HEK293 (cell line): ENCODE results near the gene IL22RA1.

Experiments
- CTCF ChIA-PET: fragments of 350-600 bp; formaldehyde crosslinking; extraction: SDS; loops from one replicate; lab custom pipeline; 2021; ENCODE audit warnings: antibody characterized with exemption; lab: Yijun Ruan, JAX
- POLR2A ChIA-PET: fragments of 300-600 bp; formaldehyde crosslinking; extraction: SDS; loops from one replicate; lab custom pipeline; 2020; ENCODE audit warnings: antibody characterized with exemption, inconsistent platforms; lab: Yijun Ruan, JAX
- H3K27ac ChIP-seq: fragments of 200-500 bp; sonication (Bioruptor generic); 2 replicates; pipeline ENCODE4 v1.5.1; 2014; ENCODE audit warnings: low read depth, low read length, control low read depth, inconsistent platforms; ENCODE audit errors: extremely low read depth
- H3K36me3 ChIP-seq, 2 experiments: fragments of 200-500 bp in 1 of 2; sonication (Bioruptor generic) in 1 of 2; 1 replicate in 1 of 2; 2 replicates in 1 of 2; pipeline ENCODE4 v1.5.1; 2014 to 2017; ENCODE audit warnings: inconsistent platforms in 2 of 2, low read length in 2 of 2; ENCODE audit not compliant: control insufficient read depth in 2 of 2, insufficient read depth in 1 of 2
- H3K4me1 ChIP-seq: fragments of 200-500 bp; sonication (Bioruptor generic); 2 replicates; pipeline ENCODE4 v1.5.1; 2014; ENCODE audit warnings: mild to moderate bottlenecking, low read length, inconsistent platforms; ENCODE audit not compliant: control insufficient read depth, insufficient read depth
- H3K4me3 ChIP-seq: 2 replicates; pipeline ENCODE4 v1.5.1; 2011; ENCODE audit warnings: low read depth, mild to moderate bottlenecking, control low read depth, low read length, moderate library complexity
- H3K9me3 ChIP-seq: fragments of 200-500 bp; sonication (Bioruptor generic); 2 replicates; pipeline ENCODE4 v1.5.1; 2014; ENCODE audit warnings: low read depth, low read length, inconsistent platforms; ENCODE audit not compliant: control insufficient read depth, insufficient read depth
- EGR2 ChIP-seq: fragments of 450-650 bp; formaldehyde crosslinking; IDR thresholded peaks from 2 replicates; pipeline ENCODE4 v1.5.1; 2016; ENCODE audit warnings: low read depth, missing biosample characterization, missing genetic modification characterization
- GLI4 ChIP-seq: fragments of 450-650 bp; formaldehyde crosslinking; IDR thresholded peaks from 2 replicates; pipeline ENCODE4 v1.5.1; 2016; ENCODE audit warnings: missing biosample characterization, missing genetic modification characterization
- MZF1 ChIP-seq: fragments of 450-650 bp; formaldehyde crosslinking; IDR thresholded peaks from 2 replicates; pipeline ENCODE4 v1.5.1; 2017; ENCODE audit warnings: missing biosample characterization, missing genetic modification characterization, borderline replicate concordance
- SCRT1 ChIP-seq: fragments of 450-650 bp; formaldehyde crosslinking; IDR thresholded peaks from 2 replicates; pipeline ENCODE4 v1.5.1; 2016; ENCODE audit warnings: missing biosample characterization, missing genetic modification characterization, borderline replicate concordance
- ZBTB20 ChIP-seq: fragments of 450-650 bp; formaldehyde crosslinking; IDR thresholded peaks from 2 replicates; pipeline ENCODE4 v1.5.1; 2016; ENCODE audit warnings: missing biosample characterization, missing genetic modification characterization
- ZBTB8A ChIP-seq: fragments of 450-650 bp; formaldehyde crosslinking; IDR thresholded peaks from 2 replicates; pipeline ENCODE4 v1.5.1; 2016; ENCODE audit warnings: missing biosample characterization, missing genetic modification characterization
- ZFP69B ChIP-seq: fragments of 450-650 bp; formaldehyde crosslinking; IDR thresholded peaks from 2 replicates; pipeline ENCODE4 v1.5.1; 2016; ENCODE audit warnings: missing biosample characterization, missing genetic modification characterization
- ZNF16 ChIP-seq: fragments of 450-650 bp; formaldehyde crosslinking; IDR thresholded peaks from 2 replicates; pipeline ENCODE4 v1.5.1; 2016; ENCODE audit warnings: low read depth, missing biosample characterization, missing genetic modification characterization
- ZNF248 ChIP-seq: fragments of 450-650 bp; formaldehyde crosslinking; IDR thresholded peaks from 2 replicates; pipeline ENCODE4 v1.5.1; 2017; ENCODE audit warnings: missing biosample characterization, missing genetic modification characterization
- ZNF366 ChIP-seq: fragments of 450-650 bp; formaldehyde crosslinking; conservative IDR thresholded peaks from 2 replicates; pipeline ENCODE4 v1.5.1; 2016; ENCODE audit warnings: missing biosample characterization, missing genetic modification characterization
- ZNF404 ChIP-seq: fragments of 450-650 bp; formaldehyde crosslinking; IDR thresholded peaks from 2 replicates; pipeline ENCODE4 v1.5.1; 2017; ENCODE audit warnings: missing biosample characterization, missing genetic modification characterization
- ZNF426 ChIP-seq: fragments of 450-650 bp; formaldehyde crosslinking; IDR thresholded peaks from 2 replicates; pipeline ENCODE4 v1.5.1; 2017; ENCODE audit warnings: missing biosample characterization, missing genetic modification characterization, mild to moderate bottlenecking, inconsistent platforms, moderate library complexity
- ZNF514 ChIP-seq: fragments of 450-650 bp; formaldehyde crosslinking; IDR thresholded peaks from 2 replicates; pipeline ENCODE4 v1.5.1; 2016; ENCODE audit warnings: missing biosample characterization, missing genetic modification characterization
- ZNF548 ChIP-seq: fragments of 450-650 bp; formaldehyde crosslinking; IDR thresholded peaks from 2 replicates; pipeline ENCODE4 v1.5.1; 2016; ENCODE audit warnings: missing biosample characterization, missing genetic modification characterization
- ZNF558 ChIP-seq: fragments of 450-650 bp; formaldehyde crosslinking; IDR thresholded peaks from 2 replicates; pipeline ENCODE4 v1.5.1; 2016; ENCODE audit warnings: missing biosample characterization, missing genetic modification characterization
- ZNF571 ChIP-seq: fragments of 450-650 bp; formaldehyde crosslinking; IDR thresholded peaks from 2 replicates; pipeline ENCODE4 v1.5.0; 2017; ENCODE audit warnings: missing biosample characterization, missing genetic modification characterization
- ZNF626 ChIP-seq: fragments of 450-650 bp; sonication (Bioruptor Pico); formaldehyde crosslinking; IDR thresholded peaks from 2 replicates; pipeline ENCODE4 v1.5.1; 2018; ENCODE audit warnings: missing biosample characterization, missing genetic modification characterization, inconsistent platforms
- ZSCAN30 ChIP-seq: fragments of 450-650 bp; IDR thresholded peaks from 2 replicates; pipeline ENCODE4 v1.5.1; 2018; ENCODE audit warnings: missing biosample characterization, mild to moderate bottlenecking, missing genetic modification characterization, moderate library complexity
- TF ChIP-seq, protein P1 (sequence below): fragments of 450-650 bp; formaldehyde crosslinking; IDR thresholded peaks from 2 replicates; pipeline ENCODE4 v1.5.1; 2016; ENCODE audit warnings: missing biosample characterization, missing genetic modification characterization
- TF ChIP-seq, protein P2 (sequence below): fragments of 450-650 bp; IDR thresholded peaks from 2 replicates; pipeline ENCODE4 v1.5.1; 2018; ENCODE audit warnings: missing biosample characterization, mild to moderate bottlenecking, missing genetic modification characterization
- TF ChIP-seq, protein P3 (sequence below): fragments of 450-650 bp; formaldehyde crosslinking; IDR thresholded peaks from 2 replicates; pipeline ENCODE4 v1.5.1; 2016; ENCODE audit warnings: missing biosample characterization, missing genetic modification characterization, borderline replicate concordance

Gene IL22RA1

DNA sequence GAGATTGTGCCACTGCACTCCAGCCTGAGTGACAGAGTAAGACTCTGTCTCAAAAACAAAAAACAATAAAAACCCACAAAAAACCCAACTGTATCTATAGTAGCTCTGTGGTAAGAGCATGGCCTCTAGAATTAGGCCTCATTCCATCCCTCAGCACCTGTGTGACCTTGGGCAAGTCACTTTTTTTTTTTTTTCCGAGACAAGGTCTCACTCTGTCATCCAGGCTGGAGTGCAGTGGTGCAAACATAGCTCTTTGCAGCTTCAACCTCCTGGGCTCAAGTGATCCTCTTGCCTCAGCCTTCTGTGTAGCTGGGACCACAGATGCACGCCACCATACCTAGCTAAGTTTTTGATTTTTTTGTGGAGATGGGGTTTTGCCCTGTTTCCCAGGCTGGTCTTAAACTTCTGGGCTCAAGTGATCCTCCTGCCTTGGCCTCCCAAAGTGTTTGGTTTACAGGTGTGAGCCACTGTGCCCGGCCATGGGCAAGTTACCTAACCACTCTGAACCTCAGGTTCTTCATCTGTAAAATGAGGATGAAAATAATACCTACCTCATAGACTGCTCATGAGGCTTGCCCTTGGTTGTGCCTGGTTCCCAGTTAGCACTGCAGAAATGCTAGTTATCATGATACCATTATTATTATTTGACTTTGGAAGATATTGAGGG is 15.7 kb downstream of the IL22RA1 start:
- no peak for TF ChIP-seq ZNF626
- no peak for TF ChIP-seq GLI4 (tag by site-specific recombination)
- TF ChIP-seq, protein P1, sequence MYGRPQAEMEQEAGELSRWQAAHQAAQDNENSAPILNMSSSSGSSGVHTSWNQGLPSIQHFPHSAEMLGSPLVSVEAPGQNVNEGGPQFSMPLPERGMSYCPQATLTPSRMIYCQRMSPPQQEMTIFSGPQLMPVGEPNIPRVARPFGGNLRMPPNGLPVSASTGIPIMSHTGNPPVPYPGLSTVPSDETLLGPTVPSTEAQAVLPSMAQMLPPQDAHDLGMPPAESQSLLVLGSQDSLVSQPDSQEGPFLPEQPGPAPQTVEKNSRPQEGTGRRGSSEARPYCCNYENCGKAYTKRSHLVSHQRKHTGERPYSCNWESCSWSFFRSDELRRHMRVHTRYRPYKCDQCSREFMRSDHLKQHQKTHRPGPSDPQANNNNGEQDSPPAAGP (tag by site-specific recombination), result no peak
- TF ChIP-seq ZNF514 (tag by site-specific recombination), result no peak
- TF ChIP-seq SCRT1 (tag by site-specific recombination), result no peak
- TF ChIP-seq ZFP69B, result no peak
- no peak for TF ChIP-seq ZNF248 (tag by site-specific recombination)
- TF ChIP-seq ZNF548 (tag by site-specific recombination), result no peak
- TF ChIP-seq ZNF16 (tag by site-specific recombination), result no peak
- no peak for TF ChIP-seq ZNF366
- TF ChIP-seq, protein P2, sequence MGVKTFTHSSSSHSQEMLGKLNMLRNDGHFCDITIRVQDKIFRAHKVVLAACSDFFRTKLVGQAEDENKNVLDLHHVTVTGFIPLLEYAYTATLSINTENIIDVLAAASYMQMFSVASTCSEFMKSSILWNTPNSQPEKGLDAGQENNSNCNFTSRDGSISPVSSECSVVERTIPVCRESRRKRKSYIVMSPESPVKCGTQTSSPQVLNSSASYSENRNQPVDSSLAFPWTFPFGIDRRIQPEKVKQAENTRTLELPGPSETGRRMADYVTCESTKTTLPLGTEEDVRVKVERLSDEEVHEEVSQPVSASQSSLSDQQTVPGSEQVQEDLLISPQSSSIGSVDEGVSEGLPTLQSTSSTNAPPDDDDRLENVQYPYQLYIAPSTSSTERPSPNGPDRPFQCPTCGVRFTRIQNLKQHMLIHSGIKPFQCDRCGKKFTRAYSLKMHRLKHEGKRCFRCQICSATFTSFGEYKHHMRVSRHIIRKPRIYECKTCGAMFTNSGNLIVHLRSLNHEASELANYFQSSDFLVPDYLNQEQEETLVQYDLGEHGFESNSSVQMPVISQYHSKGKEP, result no peak
- TF ChIP-seq, protein P3, sequence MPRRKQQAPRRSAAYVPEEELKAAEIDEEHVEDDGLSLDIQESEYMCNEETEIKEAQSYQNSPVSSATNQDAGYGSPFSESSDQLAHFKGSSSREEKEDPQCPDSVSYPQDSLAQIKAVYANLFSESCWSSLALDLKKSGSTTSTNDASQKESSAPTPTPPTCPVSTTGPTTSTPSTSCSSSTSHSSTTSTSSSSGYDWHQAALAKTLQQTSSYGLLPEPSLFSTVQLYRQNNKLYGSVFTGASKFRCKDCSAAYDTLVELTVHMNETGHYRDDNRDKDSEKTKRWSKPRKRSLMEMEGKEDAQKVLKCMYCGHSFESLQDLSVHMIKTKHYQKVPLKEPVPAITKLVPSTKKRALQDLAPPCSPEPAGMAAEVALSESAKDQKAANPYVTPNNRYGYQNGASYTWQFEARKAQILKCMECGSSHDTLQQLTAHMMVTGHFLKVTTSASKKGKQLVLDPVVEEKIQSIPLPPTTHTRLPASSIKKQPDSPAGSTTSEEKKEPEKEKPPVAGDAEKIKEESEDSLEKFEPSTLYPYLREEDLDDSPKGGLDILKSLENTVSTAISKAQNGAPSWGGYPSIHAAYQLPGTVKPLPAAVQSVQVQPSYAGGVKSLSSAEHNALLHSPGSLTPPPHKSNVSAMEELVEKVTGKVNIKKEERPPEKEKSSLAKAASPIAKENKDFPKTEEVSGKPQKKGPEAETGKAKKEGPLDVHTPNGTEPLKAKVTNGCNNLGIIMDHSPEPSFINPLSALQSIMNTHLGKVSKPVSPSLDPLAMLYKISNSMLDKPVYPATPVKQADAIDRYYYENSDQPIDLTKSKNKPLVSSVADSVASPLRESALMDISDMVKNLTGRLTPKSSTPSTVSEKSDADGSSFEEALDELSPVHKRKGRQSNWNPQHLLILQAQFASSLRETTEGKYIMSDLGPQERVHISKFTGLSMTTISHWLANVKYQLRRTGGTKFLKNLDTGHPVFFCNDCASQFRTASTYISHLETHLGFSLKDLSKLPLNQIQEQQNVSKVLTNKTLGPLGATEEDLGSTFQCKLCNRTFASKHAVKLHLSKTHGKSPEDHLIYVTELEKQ, result no peak
- TF ChIP-seq ZBTB20 (tag by site-specific recombination), result no peak
- TF ChIP-seq ZSCAN30, result no peak
- TF ChIP-seq EGR2 (tag by site-specific recombination), result no peak
- TF ChIP-seq MZF1 (tag by site-specific recombination), result no peak
- no peak for TF ChIP-seq ZNF571 (tag by site-specific recombination)
- H3K9me3 ChIP-seq, result no peaks in the 10 kb centered on the region
- POLR2A ChIA-PET, result interaction anchor here (0.7 kb wide), 1 partner anchor 21 kb away, joined by 4 read pairs; no protein-coding TSS in a partner anchor
- no peaks in the 10 kb centered on the region for H3K4me1 ChIP-seq
- H3K36me3 ChIP-seq, result no peaks in the 10 kb centered on the region
- no peak overlapping the region for H3K4me3 ChIP-seq
- CTCF ChIA-PET, result interaction anchor here (0.6 to 3.5 kb wide), 5 partner anchors 23 to 273 kb away, joined by 3 to 15 read pairs (median 5); no protein-coding TSS in a partner anchor
- no peak overlapping the region for H3K27ac ChIP-seq

DNA sequence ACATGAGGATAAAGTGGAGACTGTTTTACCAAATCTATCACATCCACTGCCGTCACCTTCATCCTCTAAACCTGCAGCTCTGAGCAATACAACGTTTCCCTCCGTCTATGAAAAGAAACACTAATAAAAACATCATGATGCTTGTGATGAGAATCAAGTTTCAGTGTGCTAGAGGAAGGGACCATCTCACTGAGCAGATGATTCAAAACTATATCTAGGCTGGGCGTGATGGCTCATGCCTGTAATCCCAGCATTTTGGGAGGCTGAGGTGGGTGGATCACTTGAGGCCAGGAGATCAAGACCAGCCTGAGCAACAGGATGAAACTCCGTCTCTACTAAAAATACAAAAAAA is 16.3 kb downstream of the IL22RA1 start:
- H3K9me3 ChIP-seq, result no peaks in the 10 kb centered on the region
- POLR2A ChIA-PET, result no interaction called here
- H3K36me3 ChIP-seq, result no peaks in the 10 kb centered on the region
- H3K4me3 ChIP-seq, result no peak overlapping the region
- no peak overlapping the region for H3K27ac ChIP-seq
- CTCF ChIA-PET, result interaction anchor here (0.6 to 3.5 kb wide), 6 partner anchors 14 to 410 kb away, joined by 3 to 15 read pairs (median 4); partner anchors contain the start of gene MYOM3
- no peak for TF ChIP-seq ZNF558
- TF ChIP-seq ZBTB8A, result no peak
- TF ChIP-seq ZNF404 (tag by site-specific recombination), result no peak
- no peak for TF ChIP-seq ZNF426 (tag by site-specific recombination)
- TF ChIP-seq, all 188 proteins: peak for 0
- H3K4me1 ChIP-seq, result no peaks in the 10 kb centered on the region
